GM18909 (cell line): ENCODE measurements around the gene HYPK.
"Not testable (repeated sequence)": the region's sequence is repeated elsewhere in the genome, so short reads cannot be mapped to it uniquely, and the experiment has no call there.

ENCODE experiments used
- ATAC-seq: cut with Tn5 transposase; IDR thresholded peaks from one replicate; pipeline ENCODE4 v1.9.1; 2021; ENCODE audit warnings: mild to moderate bottlenecking; ENCODE audit not compliant: unreplicated experiment, poor library complexity

Gene HYPK

DNA sequence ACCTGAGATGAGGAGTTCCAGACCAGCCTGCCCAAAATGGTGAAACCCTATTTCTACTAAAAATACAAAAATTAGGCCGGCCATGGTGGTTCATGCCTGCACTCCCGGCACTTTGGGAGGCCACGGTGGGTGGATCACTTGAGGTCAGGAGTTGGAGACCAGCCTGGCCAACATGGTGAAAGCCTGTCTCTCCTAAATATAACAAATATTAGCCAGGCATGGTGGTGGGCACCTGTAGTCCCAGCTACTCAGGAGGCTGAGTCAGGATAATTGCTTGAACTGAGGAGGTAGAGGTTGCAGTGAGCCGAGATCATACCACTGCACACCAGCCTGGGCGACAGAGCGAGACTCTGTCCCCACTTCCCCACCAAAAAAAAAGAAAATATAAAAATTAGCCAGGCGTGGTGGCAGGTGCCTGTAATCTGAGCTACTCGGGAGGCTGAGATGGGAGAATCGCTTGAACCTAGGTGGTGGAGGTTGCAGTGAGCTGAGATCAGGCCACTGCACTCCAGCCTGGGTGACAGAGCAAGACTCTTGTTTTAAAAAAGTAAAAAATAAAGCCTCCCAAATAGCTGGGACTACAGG, 30.4 kb downstream of the HYPK start:
- not testable (repeated sequence) for ATAC-seq

DNA sequence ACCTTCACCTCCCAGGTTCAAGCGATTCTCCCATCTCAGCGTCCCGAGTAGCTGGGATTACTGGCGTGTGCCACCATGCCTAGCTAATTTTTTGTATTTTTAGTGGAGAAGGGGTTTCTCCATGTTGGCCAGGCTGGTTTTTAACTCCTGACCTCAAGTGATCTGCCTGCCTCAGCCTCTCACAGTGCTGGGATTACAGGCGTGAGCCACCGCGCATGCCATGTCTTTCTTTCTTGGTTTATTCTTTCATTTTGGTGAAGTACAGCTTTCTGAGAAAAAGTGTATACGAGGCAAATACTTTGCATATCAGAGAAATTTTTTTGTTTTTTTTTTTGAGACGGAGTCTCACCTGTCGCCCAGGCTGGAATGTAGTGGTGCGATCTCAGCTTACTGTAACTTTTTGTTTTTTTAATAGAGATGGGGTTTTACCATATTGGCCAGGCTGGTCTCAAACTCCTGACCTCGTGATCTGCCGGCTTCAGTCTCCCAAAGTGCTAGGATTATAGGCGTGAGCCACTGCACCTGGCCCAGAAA, 31.2 kb downstream of the HYPK start:
- not testable (repeated sequence) for ATAC-seq

- not testable (repeated sequence) for ATAC-seq
Measured at GRCh38 chr15:43832485-43832884, 32.1 kb downstream of the HYPK start.

DNA sequence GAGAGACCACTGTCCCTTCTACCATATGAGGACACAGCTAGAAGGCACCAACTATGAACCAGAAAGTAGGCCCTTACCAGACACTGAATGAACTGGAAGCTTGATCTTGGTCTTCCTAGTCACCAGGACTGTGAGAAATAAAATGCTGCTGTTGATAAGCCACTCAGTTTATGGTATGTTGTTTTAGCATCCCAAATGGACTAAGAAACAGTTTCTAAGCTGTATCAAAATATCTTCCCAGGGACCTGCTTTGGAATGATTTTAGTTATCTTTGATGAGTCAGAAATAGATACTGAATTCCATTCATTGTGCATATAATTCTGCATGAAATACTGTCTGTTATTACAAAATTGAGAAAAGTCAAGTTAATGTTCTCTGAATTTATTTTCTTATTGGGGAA, 45.0 kb downstream of the HYPK start:
- ATAC-seq, result no peak

GRCh38 chr15:43851251-43851650, 50.9 kb downstream of the HYPK start:
- ATAC-seq, result no peak

DNA sequence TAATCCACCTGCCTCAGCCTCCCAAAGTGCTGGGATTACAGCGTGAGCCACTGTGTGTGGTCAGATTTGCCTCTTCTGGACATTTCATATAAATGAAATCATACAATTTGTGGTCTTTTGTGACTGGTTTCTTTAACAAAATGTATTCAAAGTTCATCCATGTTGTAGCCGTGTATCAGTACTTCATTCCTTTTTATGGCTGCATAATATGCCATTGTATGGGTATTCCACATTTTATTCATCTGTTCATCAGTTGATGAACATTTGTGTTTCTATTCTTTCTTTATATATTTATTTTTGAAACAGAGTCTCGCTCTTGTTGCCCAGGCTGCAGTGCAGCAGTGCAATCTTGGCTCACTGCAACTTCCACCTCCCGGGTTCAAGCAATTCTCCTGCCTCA, 52.2 kb downstream of the HYPK start:
- no peak for ATAC-seq
